ENCODE results near the gene DNAJB2. TPM values are rescaled to one million over a fixed set of nuclear protein-coding genes. Genes with fewer than 3 reads are reported as not detected.

DNAJB2 gene
- total RNA-seq, 4 donors from 2014 or later: 33.3 to 84.8 (median 50.7) TPM

DNA sequence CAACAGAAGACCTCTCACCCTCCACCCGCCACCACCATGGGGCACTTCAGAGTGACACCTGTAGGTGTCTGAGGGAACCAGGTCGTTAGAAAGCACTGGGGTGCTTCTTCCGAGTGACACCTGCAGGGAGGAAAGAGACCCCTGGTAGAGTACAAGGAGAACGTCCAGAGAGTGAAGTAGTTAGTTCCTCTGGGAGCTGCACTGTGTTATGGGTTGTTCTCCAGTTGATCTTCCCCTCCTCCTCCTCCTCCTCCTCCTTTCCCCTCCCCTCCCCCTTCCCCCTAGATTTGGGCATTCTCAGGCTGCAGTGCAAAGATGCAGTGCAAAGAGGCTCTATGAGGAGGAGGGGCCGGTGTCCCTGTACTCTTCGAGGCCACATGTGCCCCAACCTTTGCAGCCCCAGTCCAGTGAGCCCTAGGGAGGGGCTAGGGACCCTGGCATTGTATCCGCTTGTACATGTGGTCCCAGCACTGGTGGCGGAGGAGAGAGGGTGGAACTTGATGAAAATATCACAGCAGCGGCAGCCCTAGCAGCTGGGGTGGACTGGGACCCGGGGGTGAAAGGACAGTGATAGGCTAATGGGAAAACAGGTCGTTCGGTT is 850 bp downstream of the DNAJB2 start:
- TF ChIP-seq POLR2AphosphoS5 (IDR thresholded peaks at IDR 0.05) (no peak), EP300 (IDR thresholded peaks at IDR 0.05) (no peak), CTCF (IDR thresholded peaks at IDR 0.05) (no peak), POLR2A (IDR thresholded peaks at IDR 0.05; ENCODE audit: low read depth) (no peak)
- Histone ChIP-seq H3K4me1 (peaks cover 31 to 58% (median 51%) of the 10 kb centered on the region in 4 donors), H3K27me3 (no peaks in the 10 kb centered on the region), H3K9me3 (no peaks in the 10 kb centered on the region), H3K27ac (replicated peaks in 1 of 4) (peak overlapping the region; percentile 96 to 98 (median 98)), H3K4me3 (peak overlapping the region; percentile 74 to 89 (median 85)), H3K36me3 (peaks cover 23 to 47% (median 45%) of the 10 kb centered on the region in 4 donors)
- intact Hi-C loops (cut with DNase I): no loop called here
- DNase-seq (ENCODE audit: extremely low spot score): no peak
- 33% methylated on average over 12 of the region's 12 CpGs for WGBS

DNA sequence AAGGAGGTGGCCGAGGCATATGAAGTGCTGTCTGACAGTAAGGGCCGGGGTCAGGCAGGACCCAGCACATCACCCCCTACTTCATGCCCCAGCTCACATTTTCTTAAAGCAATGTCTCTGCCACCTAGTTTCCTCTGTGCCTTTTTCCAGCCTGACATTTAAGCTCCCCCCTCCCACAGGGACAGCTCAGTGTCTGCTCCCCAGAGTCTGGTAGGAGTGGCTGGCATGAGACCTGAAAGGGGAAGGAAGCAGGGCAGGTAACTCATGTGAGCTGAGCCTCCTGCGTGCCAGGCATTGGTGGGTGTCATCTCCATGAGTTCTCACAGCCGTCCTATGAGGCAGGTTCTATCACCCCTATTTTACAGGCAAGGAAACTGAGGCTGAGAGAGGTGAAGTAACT is 1.5 kb downstream of the DNAJB2 start:
- TF ChIP-seq POLR2A (IDR thresholded peaks at IDR 0.05; ENCODE audit: low read depth) (no peak), POLR2AphosphoS5 (IDR thresholded peaks at IDR 0.05) (no peak), EP300 (IDR thresholded peaks at IDR 0.05) (no peak), CTCF (IDR thresholded peaks at IDR 0.05) (no peak)
- 98% methylated on average over 4 of the region's 4 CpGs for WGBS
- Histone ChIP-seq H3K27ac (replicated peaks in 1 of 4) (peak overlapping the region; percentile 96 to 98 (median 98)), H3K4me3 (no peak overlapping the region), H3K9me3 (no peaks in the 10 kb centered on the region), H3K4me1 (peaks cover 31 to 64% (median 55%) of the 10 kb centered on the region in 4 donors), H3K27me3 (no peaks in the 10 kb centered on the region), H3K36me3 (peaks cover 23 to 54% (median 51%) of the 10 kb centered on the region in 4 donors)
- intact Hi-C loops (cut with DNase I): no loop called here
- no peak for DNase-seq (ENCODE audit: extremely low spot score)

- DNase-seq (ENCODE audit: extremely low spot score): no peak
- no peaks in the 10 kb centered on the region for H3K9me3 ChIP-seq
- H3K4me1 ChIP-seq: peaks cover 31 to 73% (median 64%) of the 10 kb centered on the region in 4 donors
- H3K4me3 ChIP-seq: no peak overlapping the region
- no peaks in the 10 kb centered on the region for H3K27me3 ChIP-seq
- peak overlapping the region in 3 of 4 donors; percentile 13 to 98 (median 96) for H3K27ac ChIP-seq (replicated peaks in 1 of 4)
- intact Hi-C loops (cut with DNase I): no loop called here
- 87% methylated on average over 8 of the region's 8 CpGs for WGBS
- no peak for TF ChIP-seq CTCF (IDR thresholded peaks at IDR 0.05)
- TF ChIP-seq POLR2A (IDR thresholded peaks at IDR 0.05; ENCODE audit: low read depth): no peak
- TF ChIP-seq POLR2AphosphoS5 (IDR thresholded peaks at IDR 0.05): no peak
- no peak for TF ChIP-seq EP300 (IDR thresholded peaks at IDR 0.05)
- H3K36me3 ChIP-seq: peaks cover 23 to 63% (median 60%) of the 10 kb centered on the region in 4 donors
Measured at GRCh38 chr2:219281588-219281987, 2.4 kb downstream of the DNAJB2 start.

- WGBS: 85% methylated on average over 5 of the region's 5 CpGs
- intact Hi-C loops (cut with DNase I): no loop called here
- no peak for DNase-seq (ENCODE audit: extremely low spot score)
- Histone ChIP-seq H3K4me3 (no peak overlapping the region), H3K9me3 (no peaks in the 10 kb centered on the region), H3K27me3 (no peaks in the 10 kb centered on the region), H3K27ac (replicated peaks in 1 of 4) (peak overlapping the region in 1 of 4 donors; percentile 98), H3K4me1 (peaks cover 31 to 76% (median 67%) of the 10 kb centered on the region in 4 donors), H3K36me3 (peaks cover 23 to 65% (median 61%) of the 10 kb centered on the region in 4 donors)
- TF ChIP-seq POLR2A (IDR thresholded peaks at IDR 0.05; ENCODE audit: low read depth): no peak
- no peak for TF ChIP-seq POLR2AphosphoS5 (IDR thresholded peaks at IDR 0.05)
- TF ChIP-seq CTCF (IDR thresholded peaks at IDR 0.05): no peak
Measured at GRCh38 chr2:219282375-219282774, 3.2 kb downstream of the DNAJB2 start.

All from esophagus muscularis mucosa (tissue), 4 donors.